Stimulated activated CD8-positive, alpha-beta memory T cell treated with anti-CD3 and anti-CD28 coated beads, Interleukin-4, amount 100 ng/mL, for 4 hours (primary cell): ENCODE measurements around the gene ANGPTL8.

ENCODE experiments used
- DNase-seq, 2 donors: peaks; one replicate each; pipeline ENCODE4 v3.0.0-alpha.2; 2020; ENCODE audit warnings: low read depth in 2 of 2, low spot score in 1 of 2

Gene ANGPTL8, protein sequence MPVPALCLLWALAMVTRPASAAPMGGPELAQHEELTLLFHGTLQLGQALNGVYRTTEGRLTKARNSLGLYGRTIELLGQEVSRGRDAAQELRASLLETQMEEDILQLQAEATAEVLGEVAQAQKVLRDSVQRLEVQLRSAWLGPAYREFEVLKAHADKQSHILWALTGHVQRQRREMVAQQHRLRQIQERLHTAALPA

DNA sequence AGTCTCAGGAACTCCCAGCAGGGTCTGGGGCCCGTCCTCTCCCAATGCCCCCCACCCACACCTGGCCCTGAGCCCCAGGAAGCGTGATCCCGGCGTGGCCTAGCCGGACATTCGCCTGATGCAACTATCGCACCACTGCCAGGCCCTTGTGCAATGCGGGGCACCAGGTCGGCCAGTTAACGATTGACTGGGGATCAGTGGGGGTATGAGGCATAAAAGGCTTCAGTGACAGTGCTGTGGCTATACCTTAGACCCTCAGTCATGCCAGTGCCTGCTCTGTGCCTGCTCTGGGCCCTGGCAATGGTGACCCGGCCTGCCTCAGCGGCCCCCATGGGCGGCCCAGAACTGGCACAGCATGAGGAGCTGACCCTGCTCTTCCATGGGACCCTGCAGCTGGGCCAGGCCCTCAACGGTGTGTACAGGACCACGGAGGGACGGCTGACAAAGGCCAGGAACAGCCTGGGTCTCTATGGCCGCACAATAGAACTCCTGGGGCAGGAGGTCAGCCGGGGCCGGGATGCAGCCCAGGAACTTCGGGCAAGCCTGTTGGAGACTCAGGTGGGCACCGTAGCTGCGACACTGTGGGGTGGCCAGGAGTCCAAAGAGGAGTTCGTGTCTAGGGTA, at the start of gene ANGPTL8:
Gene ANGPTL8 (plus strand): TSS at position 243 of the 624 bp plus-strand sequence. CDS start 19 bp downstream, at position 262.
- no peak for DNase-seq

DNA sequence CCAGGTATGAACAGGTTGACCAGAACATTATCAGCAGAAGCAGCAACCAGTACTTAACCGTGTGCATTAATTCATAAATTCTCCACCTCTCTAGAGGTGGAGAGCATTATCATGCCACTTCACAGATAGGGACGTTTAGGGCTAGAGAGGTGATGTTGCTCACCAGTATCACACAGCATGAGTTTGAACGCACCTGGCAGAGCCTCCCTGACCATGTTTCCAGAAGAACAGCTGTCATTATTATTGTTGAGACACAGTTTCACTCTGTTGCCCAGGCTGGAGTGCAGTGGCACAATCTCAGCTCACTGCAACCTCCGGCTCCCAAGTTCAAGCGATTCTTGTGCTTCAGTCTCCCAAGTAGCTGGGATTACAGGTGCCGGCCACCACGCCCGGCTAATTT, 48.9 kb upstream of the ANGPTL8 start:
- DNase-seq, result no peak

DNA sequence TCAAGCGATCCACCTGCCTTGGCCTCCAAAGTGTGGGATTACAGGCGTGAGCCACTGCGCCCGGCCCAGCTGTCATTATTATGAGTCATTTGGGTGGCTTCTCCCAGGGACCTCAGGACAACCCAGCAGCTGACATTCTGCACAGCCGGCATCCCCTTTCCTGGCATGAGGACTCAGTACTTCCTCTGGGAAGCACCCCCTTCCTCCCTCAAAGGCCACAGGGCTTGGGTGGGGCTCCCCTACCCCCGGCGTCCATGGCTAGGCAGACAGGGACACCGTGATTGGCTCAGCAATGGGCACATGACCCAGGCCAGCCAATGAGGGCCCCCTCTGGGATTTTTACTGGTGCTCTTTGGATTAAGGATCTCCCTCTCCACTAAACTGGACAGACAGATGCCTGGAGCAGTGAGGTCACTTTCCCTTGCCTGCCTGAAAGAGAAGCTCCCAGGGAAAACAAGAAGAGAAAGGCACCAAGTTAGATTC, 48.1 kb upstream of the ANGPTL8 start:
- no peak for DNase-seq

DNA sequence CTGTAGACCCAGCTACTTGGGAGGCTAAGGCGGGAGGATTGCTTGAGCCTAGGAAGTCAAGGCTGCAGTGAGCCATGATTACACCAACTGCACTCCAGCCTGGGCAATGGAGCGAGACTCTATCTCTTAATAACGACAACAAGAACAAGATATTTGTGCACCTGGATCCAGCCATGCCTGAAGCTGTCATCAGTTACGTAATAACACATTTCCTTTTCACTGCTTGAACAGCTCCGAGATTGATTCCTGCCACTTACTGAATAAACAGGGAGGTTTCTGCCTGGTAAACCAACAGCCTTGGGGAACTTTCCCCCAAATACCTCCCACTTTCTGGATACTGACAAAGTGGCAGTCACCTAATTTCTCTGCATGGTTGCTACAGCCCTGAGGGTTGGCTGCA, 47.5 kb upstream of the ANGPTL8 start:
- no peak for DNase-seq

DNA sequence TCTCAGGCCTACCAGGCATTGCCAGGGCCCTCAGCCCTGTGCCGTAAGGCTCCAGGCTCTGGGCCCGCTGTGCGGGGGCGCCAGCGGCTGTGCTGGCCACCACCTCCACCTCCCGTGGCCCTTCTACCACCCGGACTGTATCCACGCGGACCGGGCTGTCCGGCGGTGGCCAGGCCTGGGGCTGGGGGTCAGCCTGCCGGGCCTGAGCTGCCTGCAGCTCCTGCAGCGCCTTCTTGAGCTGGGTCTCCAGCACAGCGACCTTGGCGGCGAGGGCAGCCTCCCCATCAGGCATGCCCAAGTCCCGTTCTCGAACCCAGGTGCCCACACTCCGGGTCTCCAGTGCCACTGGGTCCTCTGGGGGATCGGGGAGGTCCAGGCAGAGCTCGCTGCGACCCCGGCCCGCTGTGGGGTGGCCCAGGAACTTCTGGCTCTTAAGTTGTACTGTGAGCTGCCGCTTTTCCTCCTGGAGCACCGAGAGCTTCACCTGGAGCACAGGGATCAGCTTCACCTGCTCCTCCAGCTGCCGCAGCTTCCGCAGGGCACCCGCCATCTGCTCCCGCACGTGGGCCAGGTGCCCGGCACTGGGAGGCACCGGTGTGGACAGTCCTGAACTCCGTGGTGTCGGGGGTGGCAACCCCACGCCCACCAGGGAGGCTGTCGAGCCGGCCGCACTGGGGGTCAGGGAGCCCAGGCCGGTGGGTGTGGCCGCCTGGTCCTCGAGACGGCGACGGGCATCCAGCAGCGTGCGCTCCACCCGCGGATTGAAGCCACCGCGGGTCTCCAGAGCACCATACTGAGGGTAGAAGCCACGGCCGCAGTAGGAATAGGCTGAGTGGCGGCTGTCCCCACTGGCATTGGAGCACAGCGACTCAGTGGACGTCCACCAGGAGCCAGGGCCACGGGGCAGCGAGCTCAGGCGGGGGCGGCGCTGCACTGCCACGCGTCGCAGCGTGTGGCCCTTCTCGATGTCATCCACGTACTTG, 46.2 kb upstream of the ANGPTL8 start:
- no peak for DNase-seq

DNA sequence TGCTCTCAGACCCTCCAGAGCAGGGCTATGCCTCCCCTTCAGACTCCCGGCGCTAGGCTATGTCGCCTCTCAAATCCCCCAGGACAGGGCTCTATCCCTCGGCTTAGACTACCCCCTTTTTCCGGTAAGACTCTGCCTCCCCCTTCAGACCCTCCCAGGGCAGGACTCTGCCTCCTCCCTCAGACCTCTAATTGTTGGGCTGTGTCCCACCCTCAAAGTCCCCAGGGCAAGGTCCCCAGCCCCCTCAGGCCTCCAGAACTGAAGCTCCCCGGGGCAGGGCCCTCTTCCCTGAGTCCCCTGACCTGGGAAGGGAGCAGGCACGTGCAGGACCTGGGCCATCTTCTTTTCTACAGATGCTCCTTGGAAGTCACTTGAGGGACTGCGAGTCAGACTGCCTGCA, 45.2 kb upstream of the ANGPTL8 start:
- no peak for DNase-seq

DNA sequence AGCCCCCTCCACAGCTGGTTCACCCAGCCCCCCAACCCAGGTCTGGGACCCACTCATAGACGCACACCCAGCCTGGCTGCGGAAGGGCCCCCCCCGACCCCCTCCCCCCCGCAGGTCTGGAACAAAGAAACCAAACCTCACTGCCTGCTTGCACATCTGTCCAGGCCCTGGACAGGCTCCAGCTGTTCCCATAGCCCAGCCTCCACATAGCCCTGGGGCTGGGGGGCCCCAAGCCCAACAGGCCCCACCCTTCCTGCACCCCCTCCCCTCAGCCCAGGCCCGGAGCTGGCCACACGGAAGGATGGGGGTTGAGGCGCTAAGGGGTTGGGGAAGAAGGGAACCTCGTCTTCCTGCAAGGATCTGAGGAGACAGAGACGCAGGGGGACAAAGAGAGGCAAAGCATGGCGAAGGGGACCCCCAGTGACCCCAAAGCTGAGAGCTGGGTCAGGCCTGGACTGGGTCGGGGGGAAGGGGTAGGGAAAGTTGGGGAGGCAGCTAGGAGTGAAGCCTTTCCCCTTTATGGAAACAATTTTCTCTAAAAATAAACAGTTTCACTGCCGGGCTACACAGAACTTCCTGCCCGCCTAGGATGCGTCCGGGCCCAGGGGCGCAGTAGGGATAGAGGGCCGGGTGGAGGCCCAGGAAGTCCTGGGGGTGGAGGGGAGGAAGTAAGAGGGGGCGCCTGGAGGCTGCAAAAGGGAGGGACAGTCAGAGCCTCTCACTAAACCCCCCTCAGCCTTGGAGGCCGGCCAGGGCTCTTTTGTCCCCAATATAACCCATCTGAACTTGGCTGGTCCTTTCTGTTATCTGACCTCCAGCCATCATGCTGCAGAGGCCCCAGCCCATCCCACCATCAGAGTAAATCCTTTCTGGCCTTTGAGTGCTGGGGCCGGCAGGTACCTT, 44.5 kb upstream of the ANGPTL8 start:
- no peak for DNase-seq

DNA sequence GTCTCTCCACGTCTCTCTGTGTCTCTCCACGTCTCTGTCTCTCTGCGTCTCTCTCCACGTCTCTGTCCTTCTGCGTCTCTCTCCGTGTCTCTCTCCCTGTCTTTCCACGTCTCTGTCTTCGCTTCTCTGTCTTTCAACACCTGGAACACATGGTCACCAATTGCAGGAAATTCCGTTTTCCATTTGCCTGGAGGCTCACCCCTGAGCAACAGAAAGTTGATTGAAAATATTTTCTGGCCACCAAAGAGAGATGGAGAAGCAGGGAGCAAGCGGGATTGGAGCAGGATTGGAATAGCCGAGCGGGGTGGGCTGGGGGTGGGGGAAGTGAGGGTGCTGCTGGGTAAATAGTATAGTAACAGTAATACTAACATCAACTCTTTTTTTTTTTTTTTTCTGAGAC, 43.7 kb upstream of the ANGPTL8 start:
- DNase-seq, result no peak

DNA sequence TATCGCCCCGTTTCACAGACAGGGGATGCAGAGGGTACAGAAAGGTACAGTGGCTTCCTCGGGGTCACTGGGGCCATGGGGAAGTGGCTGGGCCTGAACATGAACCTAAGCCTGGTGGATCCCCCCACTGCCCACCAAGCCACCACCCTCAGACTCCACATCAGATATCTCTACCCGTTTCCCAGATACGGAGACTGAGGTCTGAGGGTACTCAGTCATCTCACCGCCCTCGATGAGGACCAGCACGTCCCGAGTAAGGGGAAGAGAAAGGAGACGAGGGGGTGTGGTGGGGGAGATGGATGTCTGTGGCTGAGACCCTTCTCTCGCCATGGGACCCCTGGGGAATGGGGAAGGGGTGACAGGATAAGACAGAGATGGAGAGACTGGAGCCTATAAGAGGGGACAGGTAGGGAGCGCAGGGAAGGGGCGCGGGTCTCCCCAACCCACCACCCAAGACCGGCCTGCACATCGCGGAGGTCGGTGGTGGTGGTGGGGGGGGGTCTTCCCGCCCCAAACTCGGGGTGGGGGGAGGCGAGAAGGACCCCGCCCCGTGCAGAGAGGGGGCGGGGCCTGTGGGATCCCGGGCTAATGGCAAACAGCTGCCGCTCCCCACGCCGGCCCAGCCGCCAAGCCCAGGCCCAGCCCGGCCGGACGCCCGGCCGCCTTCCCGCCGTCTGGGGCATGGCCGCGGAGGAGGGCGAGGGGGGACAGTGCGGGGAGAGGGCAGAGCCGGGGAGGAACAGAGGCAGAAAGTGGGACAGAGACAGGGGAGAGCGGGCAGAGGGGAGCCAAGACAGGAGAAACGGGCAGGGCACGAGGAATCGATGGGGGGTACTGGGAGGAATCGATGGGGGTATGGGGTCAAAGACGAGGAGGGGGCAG, 42.8 kb upstream of the ANGPTL8 start:
- DNase-seq, result no peak

DNA sequence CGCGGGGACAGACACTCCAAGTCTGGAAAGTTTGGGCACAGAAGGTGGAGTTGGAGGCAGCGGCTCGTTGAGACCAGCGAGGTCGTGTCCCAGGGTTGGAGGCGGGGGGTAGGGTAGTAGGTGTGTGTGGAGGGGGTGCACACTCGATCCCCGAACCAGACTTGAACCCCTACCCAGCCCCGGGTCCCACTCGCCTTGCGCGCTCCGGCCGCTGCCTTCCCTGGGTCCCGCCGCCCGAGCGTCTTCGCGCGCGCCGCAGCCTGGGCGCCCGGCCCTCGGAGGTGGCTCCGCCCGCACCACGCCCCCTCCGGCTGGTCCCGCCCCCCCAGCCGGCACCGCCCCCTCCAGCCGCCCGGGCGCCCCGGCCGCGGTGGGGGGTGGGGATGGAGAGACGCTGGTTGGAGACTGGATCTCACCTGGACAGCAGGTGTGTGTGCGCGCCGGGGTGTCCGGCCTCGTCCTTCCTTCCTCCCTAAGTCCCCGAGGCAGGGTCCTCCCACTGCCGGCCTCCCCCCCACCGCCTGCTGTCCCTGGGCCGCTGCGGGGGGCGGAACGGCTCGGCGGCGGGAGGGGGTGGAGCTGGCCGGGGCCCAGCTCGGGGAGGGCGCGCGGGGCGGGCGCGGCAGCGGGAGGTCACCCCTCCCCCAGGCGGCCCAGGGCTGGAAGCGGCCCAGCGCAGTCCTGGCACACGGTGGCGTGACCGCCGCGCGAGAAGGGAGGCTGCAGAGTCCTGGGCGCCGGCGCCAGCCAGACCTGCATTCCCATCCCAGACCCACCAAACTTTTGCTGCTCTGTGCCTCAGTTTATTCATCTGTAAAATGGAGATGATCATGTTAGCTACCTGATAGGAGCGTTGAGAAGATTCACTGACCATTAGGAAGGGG, 41.9 kb upstream of the ANGPTL8 start, which contains the start of gene KANK2:
Gene KANK2 (minus strand): TSS at position 255 of the 884 bp plus-strand sequence. CDS start 3,034 bp downstream, outside the sequence.
- DNase-seq, result peak; percentile 42 to 43

DNA sequence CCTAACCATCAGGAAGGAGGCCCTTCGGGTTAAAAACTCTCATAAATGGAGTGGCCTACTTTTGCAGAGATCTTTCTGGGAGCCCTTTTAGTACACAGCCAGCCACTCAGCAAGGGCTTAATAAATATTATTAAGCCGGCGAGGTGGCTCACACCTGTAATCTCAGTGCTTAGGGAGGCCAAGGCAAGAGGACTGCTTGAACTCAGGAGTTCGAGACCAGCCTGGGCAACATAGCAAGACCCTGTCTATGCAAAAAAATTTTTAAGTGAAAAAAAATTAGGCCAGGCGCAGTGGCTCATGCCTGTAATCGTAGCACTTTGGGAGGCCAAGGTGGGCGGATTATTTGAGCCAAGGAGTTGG, 41.3 kb upstream of the ANGPTL8 start:
- DNase-seq, result no peak

DNA sequence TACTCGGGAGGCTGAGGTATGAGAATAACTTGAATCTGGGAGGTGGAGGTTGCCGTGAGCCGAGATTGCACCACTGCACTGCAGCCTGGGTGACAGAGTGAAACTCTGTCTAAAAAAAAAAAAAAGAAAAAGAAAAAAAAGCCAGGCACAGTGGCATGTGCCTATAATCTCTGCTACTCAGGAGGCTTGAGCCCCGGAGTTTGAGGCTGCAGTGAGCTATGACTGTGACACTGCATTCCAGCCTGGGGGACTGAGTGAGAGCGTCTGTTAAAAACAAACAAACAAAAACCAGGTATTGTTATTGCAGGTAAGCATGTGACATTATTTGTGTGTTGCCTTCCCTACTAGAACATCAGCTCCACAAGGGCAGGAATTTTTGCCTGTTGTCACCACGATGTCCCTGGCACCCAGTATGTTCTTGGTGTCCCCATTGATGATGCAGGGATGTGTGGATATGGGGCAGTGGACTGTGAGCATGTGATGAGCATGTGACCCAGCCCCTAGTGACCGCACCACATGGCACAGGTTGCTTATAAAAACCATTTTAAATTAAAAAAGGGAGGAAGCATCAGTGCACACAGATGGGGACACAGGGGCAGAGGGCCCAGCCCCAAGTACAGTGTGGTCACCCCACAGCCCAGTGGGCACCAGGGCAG, 40.5 kb upstream of the ANGPTL8 start:
- DNase-seq, result no peak

DNA sequence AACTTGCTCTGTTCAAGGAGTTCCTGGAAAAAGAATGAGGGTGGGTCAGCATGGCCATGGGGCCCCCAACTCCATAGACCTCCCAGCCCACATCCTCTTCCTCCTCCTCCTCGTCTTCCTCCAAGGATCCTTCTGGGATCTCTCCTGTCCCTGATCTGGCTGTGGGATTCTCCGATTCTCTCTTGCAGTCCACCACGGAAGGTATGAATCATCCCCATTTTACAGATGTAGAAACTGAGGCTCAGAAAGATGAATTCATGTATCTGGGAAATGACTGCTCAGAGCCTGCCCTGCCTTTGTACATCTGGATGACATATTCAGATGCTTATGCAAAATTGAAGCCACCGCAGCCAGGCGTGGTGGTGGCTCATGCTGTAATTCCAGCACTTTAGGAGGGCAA, 39.9 kb upstream of the ANGPTL8 start:
- DNase-seq, result no peak

DNA sequence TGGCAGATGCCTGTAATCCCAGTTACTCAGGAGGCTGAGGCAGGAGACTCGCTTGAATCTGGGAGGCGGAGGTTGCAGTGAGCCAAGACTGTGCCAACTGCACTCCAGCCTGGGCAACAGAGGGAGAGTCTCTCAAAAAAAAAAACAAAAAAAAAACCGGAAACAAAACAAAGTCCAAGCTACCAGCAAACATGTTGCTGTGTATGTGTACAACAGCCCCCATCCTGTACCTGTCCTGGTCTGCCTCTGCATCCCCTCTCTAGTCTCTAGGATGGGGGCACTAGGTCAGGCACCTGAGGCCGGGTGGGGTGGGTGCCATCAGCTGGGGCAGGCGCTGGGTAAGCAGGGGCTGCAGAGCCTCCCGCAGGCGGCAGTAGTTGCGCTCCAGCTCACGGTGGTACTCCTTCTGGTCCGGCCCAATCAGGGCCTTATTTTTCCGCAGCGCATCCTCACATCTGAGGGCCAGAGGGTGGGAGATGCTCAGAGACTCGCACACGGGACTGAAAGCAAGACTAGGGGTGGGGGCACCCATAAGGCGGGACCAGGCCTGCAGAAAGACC, 39.3 kb upstream of the ANGPTL8 start:
- DNase-seq, result no peak

DNA sequence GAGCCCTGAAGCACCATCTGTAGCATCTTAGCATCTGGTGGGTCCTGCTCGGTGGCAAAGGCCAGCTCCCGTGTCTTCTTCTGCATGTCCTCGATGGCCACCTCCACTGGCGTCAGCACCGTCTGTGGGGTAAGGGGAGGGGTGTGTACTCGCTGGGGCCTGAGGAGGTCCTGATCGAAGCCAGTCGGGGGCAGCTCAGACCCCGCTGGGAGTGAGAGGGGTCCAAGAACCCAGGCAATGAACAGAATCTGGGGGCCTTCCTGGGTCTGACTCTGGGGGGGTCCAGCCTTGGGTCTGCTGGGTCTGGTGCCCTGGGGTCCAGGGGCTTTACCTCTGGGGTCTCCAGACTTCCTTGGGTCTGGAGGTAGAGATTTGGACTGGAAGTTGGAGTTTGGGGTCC, 38.5 kb upstream of the ANGPTL8 start:
- DNase-seq, result no peak

DNA sequence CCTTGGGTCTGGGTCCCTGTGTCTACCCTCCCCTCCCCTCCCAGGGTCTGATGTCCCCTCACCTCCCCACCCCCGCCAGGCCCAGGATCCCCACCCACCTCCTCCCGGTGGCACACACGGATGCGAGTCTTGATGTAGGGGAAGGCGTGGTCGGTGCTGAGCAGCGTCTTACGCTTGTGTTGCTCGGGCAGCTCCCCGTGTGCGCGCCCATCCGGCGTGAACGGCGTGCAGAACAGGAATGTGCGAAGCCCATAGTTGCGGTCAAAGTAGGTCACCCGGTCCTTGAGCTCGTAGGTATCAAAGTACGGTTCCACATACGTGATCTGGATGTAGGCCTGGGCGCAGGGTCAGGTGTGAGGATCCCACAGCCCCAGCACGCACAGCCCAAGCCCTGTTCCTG, 37.6 kb upstream of the ANGPTL8 start:
- no peak for DNase-seq

DNA sequence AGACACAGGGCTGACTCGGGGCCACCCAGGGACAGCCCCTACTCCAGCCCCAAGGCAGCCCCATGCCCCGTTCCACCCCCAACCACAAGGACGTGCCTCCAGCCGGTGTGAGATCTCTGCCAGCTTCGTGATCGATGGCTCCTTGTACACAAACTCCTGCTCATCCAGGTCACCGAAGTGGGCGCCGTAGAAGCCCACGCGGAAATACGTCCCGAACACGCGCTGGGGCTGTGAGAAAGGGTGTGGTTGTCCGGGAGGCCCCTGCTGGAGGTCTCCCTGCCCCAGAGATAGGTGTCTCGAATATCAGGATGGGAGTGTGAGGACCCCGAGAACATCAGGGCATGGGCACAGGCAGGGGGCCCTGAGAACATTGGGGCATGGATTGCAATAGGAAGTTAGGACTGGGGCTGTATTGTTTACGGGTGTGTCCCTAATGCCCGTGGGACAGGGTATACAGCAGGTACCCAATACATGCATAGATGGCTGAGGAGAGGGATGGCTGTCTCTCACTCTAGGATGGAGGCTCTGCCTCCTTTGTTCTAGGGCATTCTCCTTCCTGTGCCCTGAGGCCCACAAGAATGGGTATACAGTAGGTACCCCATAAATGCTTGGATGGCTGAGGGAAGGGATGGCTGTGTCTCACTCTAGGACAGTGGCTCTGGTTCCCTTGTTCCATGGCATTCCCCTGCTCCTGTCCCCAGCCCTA, 36.8 kb upstream of the ANGPTL8 start:
- DNase-seq, result no peak
